ENCODE results near the gene COL23A1. TPM values are rescaled to one million over a fixed set of nuclear protein-coding genes. Genes with fewer than 3 reads are reported as not detected.
"Not testable (repeated sequence)": the region's sequence is repeated elsewhere in the genome, so short reads cannot be mapped to it uniquely, and the experiment has no call there.

COL23A1 gene
- total RNA-seq, 1 donor from 2014 or later = not detected

DNA sequence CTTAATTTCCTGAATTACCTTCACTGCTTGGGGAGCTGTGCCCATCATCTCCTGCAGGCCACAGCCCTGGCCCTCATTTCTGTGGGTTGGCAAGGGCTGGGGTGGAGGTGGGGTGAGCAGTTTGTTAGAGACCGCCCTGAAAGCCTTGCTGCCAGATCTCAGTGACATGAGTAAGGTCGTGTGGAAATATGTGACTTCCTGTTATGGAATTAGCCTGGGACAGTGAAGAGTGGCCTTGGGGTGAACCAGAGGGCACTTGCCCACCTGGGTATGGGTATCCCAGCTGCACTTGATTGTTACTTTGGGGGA lies 388.3 kb downstream of the COL23A1 start:
- H3K36me3 Mint-ChIP-seq (ENCODE audit: low read depth) = peaks cover 21% of the 10 kb centered on the region
- H3K27ac Mint-ChIP-seq = no peak overlapping the region
- intact Hi-C loops (cut with micrococcal nuclease) = loop anchor here (10.0 kb wide), 2 partner anchors 607 to 1197 kb away; partner anchors contain the start of genes TMED9 and UIMC1
- DNase-seq (ENCODE audit: low spot score) = no peak
- H3K4me1 Mint-ChIP-seq (ENCODE audit: low read depth) = peaks cover 10% of the 10 kb centered on the region
- H3K27me3 Mint-ChIP-seq (ENCODE audit: low read depth) = peaks cover 2% of the 10 kb centered on the region
- H3K4me3 Mint-ChIP-seq (ENCODE audit: low read depth) = no peak overlapping the region
- H3K9me3 Mint-ChIP-seq = no peaks in the 10 kb centered on the region

DNA sequence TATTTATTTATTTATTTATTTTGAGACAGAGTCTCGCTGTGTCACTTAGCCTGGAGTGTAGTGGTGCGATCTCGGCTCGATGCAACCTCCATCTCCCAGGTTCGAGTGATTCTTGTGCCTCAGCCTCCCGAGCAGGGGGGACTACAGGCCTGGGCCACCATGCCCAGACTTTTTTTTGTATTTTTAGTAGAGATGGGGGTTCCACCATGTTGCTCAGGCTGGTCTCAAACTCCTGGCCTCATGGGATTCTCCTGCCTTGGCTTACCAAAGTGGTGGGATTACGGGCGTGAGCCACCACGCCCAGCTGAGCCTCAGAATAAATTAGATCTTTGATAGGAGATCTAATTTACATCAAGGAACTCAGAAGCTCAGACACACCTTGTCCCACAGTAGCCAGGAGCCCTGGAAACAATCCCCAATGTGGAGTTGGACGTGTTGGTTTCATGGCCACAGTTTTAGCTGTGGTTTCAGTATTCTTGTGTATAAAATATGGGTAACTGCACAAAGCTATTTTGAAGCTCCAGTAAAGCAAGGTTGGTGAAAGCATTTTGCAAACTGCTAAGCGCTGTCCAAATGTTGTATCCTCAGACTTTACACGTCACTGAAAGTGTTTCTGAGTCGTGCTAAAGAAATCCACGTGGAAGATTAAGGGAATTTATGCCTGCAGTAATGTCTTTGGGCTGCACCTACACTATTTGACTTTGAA lies 388.8 kb downstream of the COL23A1 start:
- Mint-ChIP-seq H3K4me3 (ENCODE audit: low read depth) (no peak overlapping the region), H3K27ac (no peak overlapping the region), H3K9me3 (no peaks in the 10 kb centered on the region), H3K27me3 (ENCODE audit: low read depth) (peaks cover 2% of the 10 kb centered on the region), H3K4me1 (ENCODE audit: low read depth) (peaks cover 6% of the 10 kb centered on the region), H3K36me3 (ENCODE audit: low read depth) (peaks cover 16% of the 10 kb centered on the region)
- no peak for DNase-seq (ENCODE audit: low spot score)
- intact Hi-C loops (cut with micrococcal nuclease) = loop anchor here (10.0 kb wide), 2 partner anchors 607 to 1197 kb away; partner anchors contain the start of genes TMED9 and UIMC1

DNA sequence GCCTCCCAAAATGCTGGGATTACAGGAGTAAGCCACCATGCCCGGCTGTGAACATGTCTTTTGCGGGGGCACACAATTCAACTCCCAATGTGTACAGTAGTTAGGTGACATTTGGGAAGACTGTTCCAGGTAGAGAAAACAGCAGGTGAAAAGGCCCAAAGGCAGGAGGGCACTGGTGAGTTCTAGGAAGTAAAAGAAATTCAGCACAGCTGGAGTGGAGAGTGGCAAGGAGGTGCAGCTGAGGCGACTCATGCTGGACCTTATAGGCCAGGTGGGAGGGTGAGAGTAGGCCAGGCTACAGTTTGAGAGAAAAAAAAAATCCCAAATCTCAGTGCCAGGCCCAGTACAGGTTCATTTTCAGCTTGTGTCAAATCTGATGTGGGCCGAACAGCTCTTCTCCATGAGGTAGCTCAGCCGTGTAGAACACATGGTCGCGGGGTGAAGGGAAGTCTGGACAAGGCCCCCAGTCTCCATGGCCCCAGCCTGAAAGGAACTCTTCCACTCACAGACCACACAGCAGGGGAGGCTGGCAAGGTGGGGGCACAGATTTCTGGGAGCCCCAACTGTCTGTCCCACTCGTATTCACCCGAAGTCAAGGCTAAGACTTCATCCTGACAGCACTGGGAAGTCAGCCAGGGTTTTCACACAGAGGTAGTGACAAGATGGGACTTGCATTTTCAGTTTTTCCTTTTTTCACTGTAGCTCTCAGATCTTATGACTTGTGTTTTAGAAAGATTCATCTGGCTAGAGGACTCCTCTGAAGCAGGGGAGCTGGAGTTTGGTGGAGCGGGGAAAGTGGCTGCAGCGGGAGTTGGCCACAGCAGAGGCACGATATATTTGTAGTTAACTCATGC lies 390.4 kb downstream of the COL23A1 start:
- no peaks in the 10 kb centered on the region for H3K9me3 Mint-ChIP-seq
- H3K4me3 Mint-ChIP-seq (ENCODE audit: low read depth) = no peak overlapping the region
- no peaks in the 10 kb centered on the region for H3K4me1 Mint-ChIP-seq (ENCODE audit: low read depth)
- peaks cover 5% of the 10 kb centered on the region for H3K27me3 Mint-ChIP-seq (ENCODE audit: low read depth)
- peaks cover 4% of the 10 kb centered on the region for H3K36me3 Mint-ChIP-seq (ENCODE audit: low read depth)
- intact Hi-C loops (cut with micrococcal nuclease) = loop anchor here (10.0 kb wide), 2 partner anchors 605 to 1195 kb away; partner anchors contain the start of genes TMED9 and UIMC1
- no peak overlapping the region for H3K27ac Mint-ChIP-seq
- no peak for DNase-seq (ENCODE audit: low spot score)

DNA sequence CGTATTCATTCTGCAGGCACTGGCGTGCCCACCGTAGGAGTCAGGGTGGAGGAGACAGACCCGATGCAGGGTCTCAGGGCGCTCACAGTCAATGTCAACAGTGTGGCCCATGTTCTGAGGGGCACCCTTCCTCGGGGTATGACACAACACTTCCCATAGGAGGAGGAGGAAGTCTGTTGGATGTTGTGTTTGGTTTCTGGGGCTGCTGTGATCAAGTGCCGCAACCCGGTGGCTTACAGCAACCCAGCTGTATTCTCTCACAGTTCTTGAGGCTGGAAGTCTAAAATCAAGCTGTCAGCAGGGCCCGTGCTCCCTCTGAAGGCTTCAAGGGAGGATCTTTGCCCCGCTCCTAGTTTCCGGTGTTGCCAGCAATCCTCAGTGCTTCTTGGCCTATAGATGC lies 391.5 kb downstream of the COL23A1 start:
- H3K36me3 Mint-ChIP-seq (ENCODE audit: low read depth) = no peaks in the 10 kb centered on the region
- peaks cover 7% of the 10 kb centered on the region for H3K27me3 Mint-ChIP-seq (ENCODE audit: low read depth)
- no peaks in the 10 kb centered on the region for H3K9me3 Mint-ChIP-seq
- intact Hi-C loops (cut with micrococcal nuclease) = no loop called here
- no peak for DNase-seq (ENCODE audit: low spot score)
- H3K4me1 Mint-ChIP-seq (ENCODE audit: low read depth) = peaks cover 3% of the 10 kb centered on the region
- no peak overlapping the region for H3K27ac Mint-ChIP-seq
- H3K4me3 Mint-ChIP-seq (ENCODE audit: low read depth) = no peak overlapping the region

- DNase-seq (ENCODE audit: low spot score); H3K4me1 Mint-ChIP-seq (ENCODE audit: low read depth); H3K36me3 Mint-ChIP-seq (ENCODE audit: low read depth); intact Hi-C loops (cut with micrococcal nuclease); H3K4me3 Mint-ChIP-seq (ENCODE audit: low read depth); H3K27ac Mint-ChIP-seq; H3K9me3 Mint-ChIP-seq: not testable (repeated sequence)
- peaks cover 12% of the 10 kb centered on the region for H3K27me3 Mint-ChIP-seq (ENCODE audit: low read depth)
Observed at GRCh38 chr5:178198151-178198550, 392.0 kb downstream of the COL23A1 start.

DNA sequence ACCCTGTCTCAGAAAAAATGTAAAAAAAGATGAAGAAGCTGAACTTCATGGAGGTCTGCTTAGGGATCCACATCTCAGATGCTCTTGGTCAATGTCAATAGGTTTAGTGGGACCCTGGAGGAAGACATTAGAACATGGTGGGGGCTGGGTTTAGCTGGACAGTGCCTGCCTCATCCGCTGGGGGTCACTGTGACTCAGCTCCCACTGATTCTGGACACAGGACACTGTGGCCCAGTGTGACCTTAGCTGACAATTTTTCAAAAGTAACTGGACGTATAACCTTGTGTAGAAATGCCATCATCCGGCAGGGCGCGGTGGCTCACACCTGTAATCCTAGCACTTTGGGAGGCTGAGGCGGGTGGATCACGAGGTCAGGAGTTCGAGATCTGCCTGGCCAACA lies 393.2 kb downstream of the COL23A1 start:
- Mint-ChIP-seq H3K4me1 (ENCODE audit: low read depth) (peaks cover 7% of the 10 kb centered on the region), H3K9me3 (no peaks in the 10 kb centered on the region), H3K4me3 (ENCODE audit: low read depth) (no peak overlapping the region), H3K27me3 (ENCODE audit: low read depth) (peaks cover 18% of the 10 kb centered on the region), H3K27ac (no peak overlapping the region), H3K36me3 (ENCODE audit: low read depth) (no peaks in the 10 kb centered on the region)
- no peak for DNase-seq (ENCODE audit: low spot score)
- intact Hi-C loops (cut with micrococcal nuclease) = no loop called here

DNA sequence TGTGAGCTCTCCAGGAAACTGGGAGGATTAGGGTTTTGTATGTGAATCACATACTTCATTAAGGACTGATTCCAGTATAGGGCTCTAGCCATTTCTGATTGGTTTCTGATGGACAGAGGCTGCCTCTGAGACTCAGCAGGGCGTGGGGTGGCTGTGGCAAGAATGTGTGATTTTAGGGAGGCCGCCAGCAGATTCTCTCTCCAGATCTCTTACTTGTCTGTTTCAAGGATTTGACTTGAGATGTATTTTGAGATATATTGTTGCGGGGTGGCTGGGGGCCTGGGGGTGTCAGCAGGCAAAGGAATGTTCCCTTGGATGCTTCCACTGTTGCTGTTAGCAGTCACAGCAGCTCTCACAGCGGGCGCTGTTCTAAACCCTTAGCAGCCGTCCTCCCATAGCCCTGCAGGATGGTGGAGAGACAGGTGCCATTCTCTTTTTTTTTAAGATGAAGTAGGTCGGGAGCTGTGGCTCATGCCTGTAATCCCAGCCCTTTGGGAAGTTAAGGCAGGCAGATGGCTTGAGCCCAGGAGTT lies 393.8 kb downstream of the COL23A1 start:
- Mint-ChIP-seq H3K4me3 (ENCODE audit: low read depth) (no peak overlapping the region), H3K4me1 (ENCODE audit: low read depth) (peaks cover 7% of the 10 kb centered on the region), H3K27ac (no peak overlapping the region), H3K36me3 (ENCODE audit: low read depth) (no peaks in the 10 kb centered on the region), H3K27me3 (ENCODE audit: low read depth) (peaks cover 18% of the 10 kb centered on the region), H3K9me3 (no peaks in the 10 kb centered on the region)
- no peak for DNase-seq (ENCODE audit: low spot score)
- intact Hi-C loops (cut with micrococcal nuclease) = no loop called here

DNA sequence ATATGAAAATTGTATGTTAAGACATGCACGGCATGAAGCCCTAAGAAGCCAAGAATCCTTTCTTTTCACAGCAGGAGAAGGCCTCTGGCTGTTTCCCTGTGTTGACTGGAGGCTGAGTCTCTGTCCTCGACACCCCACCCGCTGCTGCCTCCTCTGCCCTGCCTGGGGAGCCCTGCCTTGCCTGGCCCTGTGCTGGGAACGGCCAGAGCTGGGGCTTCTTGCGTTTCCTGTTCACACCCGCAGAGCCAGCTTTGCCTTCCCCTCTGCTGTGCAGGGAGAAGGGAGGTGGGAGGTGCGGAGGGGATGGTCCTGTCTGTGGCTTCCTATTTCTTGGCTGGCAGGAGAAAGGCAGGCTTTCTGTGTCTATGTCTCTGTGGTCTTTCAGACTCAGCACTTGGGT lies 396.2 kb downstream of the COL23A1 start:
- DNase-seq (ENCODE audit: low spot score) = no peak
- intact Hi-C loops (cut with micrococcal nuclease) = no loop called here

GRCh38 chr5:178193251-178193809 lies 396.9 kb downstream of the COL23A1 start:
- Mint-ChIP-seq H3K27me3 (ENCODE audit: low read depth) (peaks cover 27% of the 10 kb centered on the region), H3K9me3 (no peaks in the 10 kb centered on the region), H3K4me1 (ENCODE audit: low read depth) (peaks cover 7% of the 10 kb centered on the region), H3K4me3 (ENCODE audit: low read depth) (no peak overlapping the region), H3K36me3 (ENCODE audit: low read depth) (no peaks in the 10 kb centered on the region), H3K27ac (no peak overlapping the region)
- DNase-seq (ENCODE audit: low spot score) = no peak
- intact Hi-C loops (cut with micrococcal nuclease) = no loop called here

More for the DNA sequence above, 396.2 kb downstream of the COL23A1 start:
- Mint-ChIP-seq H3K4me3 (ENCODE audit: low read depth) (no peak overlapping the region), H3K9me3 (no peaks in the 10 kb centered on the region), H3K36me3 (ENCODE audit: low read depth) (no peaks in the 10 kb centered on the region), H3K4me1 (ENCODE audit: low read depth) (peaks cover 7% of the 10 kb centered on the region), H3K27me3 (ENCODE audit: low read depth) (peaks cover 22% of the 10 kb centered on the region), H3K27ac (no peak overlapping the region)

GRCh38 chr5:178192787-178193186 lies 397.4 kb downstream of the COL23A1 start:
- no peaks in the 10 kb centered on the region for H3K9me3 Mint-ChIP-seq
- H3K27me3 Mint-ChIP-seq (ENCODE audit: low read depth) = peaks cover 28% of the 10 kb centered on the region
- H3K27ac Mint-ChIP-seq = no peak overlapping the region
- peaks cover 7% of the 10 kb centered on the region for H3K4me1 Mint-ChIP-seq (ENCODE audit: low read depth)
- H3K4me3 Mint-ChIP-seq (ENCODE audit: low read depth) = no peak overlapping the region
- intact Hi-C loops (cut with micrococcal nuclease) = no loop called here
- no peak for DNase-seq (ENCODE audit: low spot score)
- no peaks in the 10 kb centered on the region for H3K36me3 Mint-ChIP-seq (ENCODE audit: low read depth)

DNA sequence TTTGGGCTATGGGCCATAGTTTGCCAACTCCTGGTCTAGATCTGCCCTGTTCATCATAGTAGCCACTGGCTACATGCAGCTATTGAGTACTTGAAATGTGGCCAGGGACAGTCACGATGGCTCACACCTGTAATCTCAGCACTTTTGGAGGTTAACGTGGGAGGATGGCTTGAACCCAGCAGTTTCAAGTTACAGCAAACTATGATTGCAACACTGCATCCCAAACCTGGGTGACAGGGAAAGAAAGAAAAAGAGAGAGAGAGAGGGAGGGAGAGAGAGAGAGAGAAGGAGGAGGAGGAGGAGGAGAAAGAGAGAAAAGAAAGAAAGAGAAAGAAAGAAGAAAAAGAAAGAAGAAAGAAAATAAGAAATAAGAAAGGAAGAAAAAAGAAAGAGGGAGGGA lies 397.9 kb downstream of the COL23A1 start:
- peaks cover 7% of the 10 kb centered on the region for H3K4me1 Mint-ChIP-seq (ENCODE audit: low read depth)
- H3K27ac Mint-ChIP-seq = no peak overlapping the region
- intact Hi-C loops (cut with micrococcal nuclease) = no loop called here
- H3K9me3 Mint-ChIP-seq = no peaks in the 10 kb centered on the region
- no peak overlapping the region for H3K4me3 Mint-ChIP-seq (ENCODE audit: low read depth)
- no peaks in the 10 kb centered on the region for H3K36me3 Mint-ChIP-seq (ENCODE audit: low read depth)
- H3K27me3 Mint-ChIP-seq (ENCODE audit: low read depth) = peaks cover 28% of the 10 kb centered on the region
- DNase-seq (ENCODE audit: low spot score) = no peak

GRCh38 chr5:178191661-178192060 lies 398.5 kb downstream of the COL23A1 start:
- intact Hi-C loops (cut with micrococcal nuclease) = no loop called here
- H3K27me3 Mint-ChIP-seq (ENCODE audit: low read depth) = peaks cover 28% of the 10 kb centered on the region
- peaks cover 7% of the 10 kb centered on the region for H3K4me1 Mint-ChIP-seq (ENCODE audit: low read depth)
- H3K4me3 Mint-ChIP-seq (ENCODE audit: low read depth) = no peak overlapping the region
- H3K9me3 Mint-ChIP-seq = no peaks in the 10 kb centered on the region
- DNase-seq (ENCODE audit: low spot score) = no peak
- H3K36me3 Mint-ChIP-seq (ENCODE audit: low read depth) = no peaks in the 10 kb centered on the region
- H3K27ac Mint-ChIP-seq = no peak overlapping the region

DNA sequence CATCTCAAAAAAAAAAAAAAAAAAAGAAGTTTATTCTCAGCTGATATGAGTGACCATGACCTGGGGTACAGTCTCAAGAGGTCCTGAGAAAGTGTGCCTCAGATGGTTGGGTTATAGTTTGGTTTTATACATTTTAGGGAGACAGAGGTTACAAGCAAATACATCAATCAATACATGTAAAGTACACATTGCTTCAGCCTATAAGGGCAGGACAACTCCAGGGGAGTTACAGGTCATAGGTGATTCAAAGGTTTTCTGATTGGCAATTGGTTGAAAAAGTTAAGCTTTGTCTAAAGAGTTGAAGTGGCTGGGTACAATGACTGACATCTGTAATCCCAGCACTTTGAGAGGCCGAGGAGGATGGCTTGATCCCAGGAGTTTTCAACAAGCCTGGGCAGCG lies 400.8 kb downstream of the COL23A1 start:
- H3K4me3 Mint-ChIP-seq (ENCODE audit: low read depth) = no peak overlapping the region
- H3K27me3 Mint-ChIP-seq (ENCODE audit: low read depth) = peaks cover 23% of the 10 kb centered on the region
- DNase-seq (ENCODE audit: low spot score) = no peak
- H3K4me1 Mint-ChIP-seq (ENCODE audit: low read depth) = peaks cover 12% of the 10 kb centered on the region
- no peaks in the 10 kb centered on the region for H3K9me3 Mint-ChIP-seq
- no peaks in the 10 kb centered on the region for H3K36me3 Mint-ChIP-seq (ENCODE audit: low read depth)
- H3K27ac Mint-ChIP-seq = no peak overlapping the region
- intact Hi-C loops (cut with micrococcal nuclease) = no loop called here
